Measurements from ENCODE around the gene CLEC16A.

CLEC16A gene

DNA sequence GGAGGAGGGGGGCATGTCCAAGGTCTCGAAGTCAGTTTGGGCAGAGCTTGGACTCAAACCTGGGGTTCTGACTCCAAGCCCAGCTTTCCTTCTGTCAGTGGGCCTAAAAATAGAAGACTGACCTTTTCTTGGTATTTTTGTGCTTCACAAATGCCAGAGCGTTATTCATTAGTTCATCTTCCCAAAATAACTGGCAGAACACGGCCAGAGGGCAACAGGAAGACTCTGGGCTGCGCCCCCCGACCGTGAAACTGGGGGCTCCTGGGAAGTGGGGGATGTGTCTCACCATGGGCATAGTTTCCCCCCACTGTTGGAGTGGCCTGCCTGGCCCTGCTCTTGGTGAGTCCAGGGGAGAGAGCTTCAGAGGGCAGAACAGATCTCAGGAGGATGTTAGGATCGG, 217.6 kb downstream of the CLEC16A start:
- H3K27ac Mint-ChIP-seq: peak overlapping the region; percentile 68
- no peaks in the 10 kb centered on the region for H3K27me3 Mint-ChIP-seq
- H3K4me3 Mint-ChIP-seq: no peak overlapping the region
- ATAC-seq: no peak
- peaks cover 15% of the 10 kb centered on the region for H3K4me1 Mint-ChIP-seq
- H3K36me3 Mint-ChIP-seq: peaks cover 65% of the 10 kb centered on the region
- peaks cover 2% of the 10 kb centered on the region for H3K9me3 Mint-ChIP-seq

DNA sequence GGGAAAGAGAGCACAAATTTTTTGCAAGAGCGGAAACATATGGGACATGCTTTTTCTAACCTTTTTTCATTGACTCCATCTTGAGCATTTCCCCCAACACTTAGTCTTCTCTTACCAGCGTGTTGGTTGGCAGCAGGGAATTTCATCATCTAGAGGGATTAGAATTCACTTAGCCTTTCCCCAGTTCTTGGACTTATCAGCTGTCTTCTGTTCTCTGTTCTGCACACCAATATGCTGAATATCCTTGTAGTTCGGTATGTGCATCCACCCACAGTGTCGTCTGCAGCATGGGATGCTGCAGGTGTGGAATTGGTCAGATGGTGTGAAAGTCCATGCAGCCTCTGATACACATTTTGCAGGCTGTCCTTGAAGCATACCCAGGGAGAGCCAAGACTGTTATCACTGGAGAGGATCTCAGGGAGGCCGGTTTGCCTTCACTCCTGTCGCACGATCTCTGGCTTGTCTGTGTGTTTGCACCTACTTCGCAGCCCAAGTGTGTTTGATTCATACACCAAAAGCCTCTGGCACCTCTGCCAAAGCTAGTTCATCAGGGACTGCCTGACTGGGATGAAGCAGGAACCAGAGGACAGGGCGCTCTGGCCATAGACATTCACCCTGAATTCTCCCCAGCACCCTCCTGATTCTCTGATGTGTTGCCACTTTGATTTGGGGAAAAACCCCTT, 218.4 kb downstream of the CLEC16A start:
- no peak overlapping the region for H3K4me3 Mint-ChIP-seq
- H3K4me1 Mint-ChIP-seq: peaks cover 11% of the 10 kb centered on the region
- H3K9me3 Mint-ChIP-seq: peaks cover 2% of the 10 kb centered on the region
- no peak for ATAC-seq
- H3K27me3 Mint-ChIP-seq: no peaks in the 10 kb centered on the region
- H3K36me3 Mint-ChIP-seq: peaks cover 71% of the 10 kb centered on the region
- H3K27ac Mint-ChIP-seq: peak overlapping the region; percentile 68

DNA sequence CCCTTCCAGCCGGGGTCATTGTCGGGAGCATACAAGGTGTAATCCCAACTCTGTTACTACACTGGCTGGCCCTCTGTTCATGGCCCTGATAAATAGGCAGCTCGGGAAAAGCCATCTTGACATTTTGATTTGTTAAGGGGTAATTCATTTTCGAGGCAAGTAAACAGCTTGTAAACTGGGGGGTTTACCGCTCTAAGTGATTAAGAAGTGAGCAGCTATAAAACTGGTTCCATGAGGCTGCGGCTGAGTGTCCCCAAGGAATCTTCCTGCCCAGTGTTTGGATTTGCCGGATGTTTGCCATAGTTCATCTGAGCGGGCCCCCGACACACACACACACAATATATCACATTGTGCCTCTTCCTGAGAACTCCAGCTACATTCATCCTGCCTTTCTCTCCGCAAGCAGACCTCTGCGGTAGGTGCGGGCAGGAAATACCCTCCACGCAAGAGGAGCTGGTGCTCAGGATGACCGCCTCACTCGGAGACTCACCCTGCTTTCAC, 219.4 kb downstream of the CLEC16A start:
- peaks cover 74% of the 10 kb centered on the region for H3K36me3 Mint-ChIP-seq
- H3K4me1 Mint-ChIP-seq: peaks cover 11% of the 10 kb centered on the region
- H3K27me3 Mint-ChIP-seq: no peaks in the 10 kb centered on the region
- peaks cover 2% of the 10 kb centered on the region for H3K9me3 Mint-ChIP-seq
- no peak overlapping the region for H3K4me3 Mint-ChIP-seq
- no peak for ATAC-seq
- peak overlapping the region; percentile 6 for H3K27ac Mint-ChIP-seq

DNA sequence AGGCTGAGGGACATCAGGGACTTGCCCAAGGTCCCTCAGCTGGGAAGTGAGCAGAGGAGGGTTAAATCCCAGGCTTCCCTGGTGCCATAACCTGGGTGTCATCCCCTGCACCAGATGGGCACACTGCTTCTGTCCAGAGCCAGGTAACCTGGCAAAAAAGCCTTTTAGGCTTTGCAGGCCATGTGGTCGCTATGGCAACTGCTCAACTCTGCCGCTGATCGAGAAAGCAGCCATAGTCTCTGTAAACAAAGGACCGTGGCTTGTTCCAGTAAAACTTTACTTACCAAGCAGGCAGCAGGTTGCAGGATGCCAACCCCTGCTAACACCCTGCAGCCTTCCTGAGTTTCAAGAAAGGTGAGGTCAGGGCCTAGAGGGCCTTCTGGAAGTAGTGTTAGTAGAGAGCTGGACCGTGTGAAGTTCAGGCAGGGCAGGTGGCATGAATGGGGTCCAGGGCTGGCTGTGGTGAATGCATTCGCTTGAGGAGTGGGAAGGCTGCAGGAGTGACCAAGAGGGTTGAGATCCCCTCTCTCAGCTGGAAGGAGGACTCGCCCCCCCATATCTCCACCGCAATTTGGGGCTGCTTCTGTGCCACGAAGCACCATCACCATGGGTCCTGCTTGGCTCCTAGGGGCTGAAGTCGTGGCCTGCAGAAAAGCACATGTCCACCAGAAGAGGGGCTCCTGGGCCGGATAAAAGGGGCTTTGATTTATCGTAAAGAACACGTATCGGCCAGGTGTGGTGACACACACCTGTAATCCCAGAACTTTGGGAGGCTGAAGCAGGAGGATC, 220.3 kb downstream of the CLEC16A start:
- no peak overlapping the region for H3K4me3 Mint-ChIP-seq
- H3K27ac Mint-ChIP-seq: peak overlapping the region; percentile 6
- H3K27me3 Mint-ChIP-seq: no peaks in the 10 kb centered on the region
- no peak for ATAC-seq
- peaks cover 81% of the 10 kb centered on the region for H3K36me3 Mint-ChIP-seq
- peaks cover 2% of the 10 kb centered on the region for H3K9me3 Mint-ChIP-seq
- peaks cover 16% of the 10 kb centered on the region for H3K4me1 Mint-ChIP-seq

DNA sequence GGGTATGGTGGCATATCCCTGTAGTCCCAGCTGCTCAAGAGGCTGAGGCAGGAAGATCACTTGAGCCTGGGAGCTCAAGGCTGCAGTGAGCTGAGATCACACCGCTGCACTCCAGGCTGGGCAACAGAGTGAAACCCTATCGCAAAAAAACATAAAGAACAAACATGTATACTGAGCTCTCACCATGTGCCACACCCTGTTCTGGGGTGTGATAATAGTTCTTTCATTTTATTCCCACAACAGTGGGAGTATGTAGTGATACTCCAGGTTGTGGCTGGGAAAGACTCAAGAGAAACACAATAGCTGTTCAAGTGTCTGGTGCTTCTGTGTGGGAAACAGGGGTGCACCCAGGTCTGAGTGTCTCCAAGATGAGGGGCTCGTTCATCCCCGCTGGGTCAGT, 221.0 kb downstream of the CLEC16A start:
- H3K36me3 Mint-ChIP-seq: peaks cover 81% of the 10 kb centered on the region
- H3K4me3 Mint-ChIP-seq: no peak overlapping the region
- no peak overlapping the region for H3K27ac Mint-ChIP-seq
- ATAC-seq: no peak
- peaks cover 22% of the 10 kb centered on the region for H3K4me1 Mint-ChIP-seq
- peaks cover 2% of the 10 kb centered on the region for H3K9me3 Mint-ChIP-seq
- H3K27me3 Mint-ChIP-seq: no peaks in the 10 kb centered on the region

DNA sequence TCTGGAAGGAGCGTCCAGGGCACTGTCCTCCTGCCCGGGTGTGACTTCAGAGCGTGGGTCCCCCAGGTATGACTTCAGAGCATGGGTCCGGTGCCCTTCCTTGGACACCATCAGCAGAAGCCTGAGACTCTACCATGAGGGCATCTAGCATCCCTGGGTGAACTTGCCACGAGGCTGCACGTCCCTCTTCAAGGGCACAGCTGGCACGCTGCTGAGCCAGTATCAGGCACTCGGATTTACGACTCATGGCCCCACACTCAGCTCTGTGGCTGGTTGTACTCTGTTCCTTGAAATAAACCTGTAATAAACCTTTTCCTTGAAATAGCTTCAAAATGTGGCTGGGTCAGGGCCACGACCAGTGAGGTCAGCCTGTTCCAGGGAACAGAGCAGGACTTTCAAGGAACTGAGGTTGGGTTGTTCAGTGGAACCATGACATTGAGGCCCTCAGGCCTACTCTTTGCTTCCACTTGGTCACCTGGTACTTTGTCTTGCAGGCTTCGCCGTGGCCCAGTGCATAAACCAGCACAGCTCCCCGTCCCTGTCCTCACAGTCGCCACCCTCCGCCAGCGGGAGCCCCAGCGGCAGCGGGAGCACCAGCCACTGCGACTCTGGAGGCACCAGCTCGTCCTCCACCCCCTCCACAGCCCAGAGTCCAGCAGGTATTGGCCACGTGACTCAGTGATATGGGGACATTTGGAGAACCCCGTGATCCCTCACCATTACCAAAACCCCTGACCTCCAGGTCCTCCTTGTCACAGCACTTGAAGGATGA, 221.7 kb downstream of the CLEC16A start:
- Mint-ChIP-seq H3K4me3 (no peak overlapping the region), H3K27me3 (no peaks in the 10 kb centered on the region), H3K4me1 (peaks cover 24% of the 10 kb centered on the region), H3K36me3 (peaks cover 78% of the 10 kb centered on the region), H3K9me3 (no peaks in the 10 kb centered on the region), H3K27ac (no peak overlapping the region)
- ATAC-seq: no peak

DNA sequence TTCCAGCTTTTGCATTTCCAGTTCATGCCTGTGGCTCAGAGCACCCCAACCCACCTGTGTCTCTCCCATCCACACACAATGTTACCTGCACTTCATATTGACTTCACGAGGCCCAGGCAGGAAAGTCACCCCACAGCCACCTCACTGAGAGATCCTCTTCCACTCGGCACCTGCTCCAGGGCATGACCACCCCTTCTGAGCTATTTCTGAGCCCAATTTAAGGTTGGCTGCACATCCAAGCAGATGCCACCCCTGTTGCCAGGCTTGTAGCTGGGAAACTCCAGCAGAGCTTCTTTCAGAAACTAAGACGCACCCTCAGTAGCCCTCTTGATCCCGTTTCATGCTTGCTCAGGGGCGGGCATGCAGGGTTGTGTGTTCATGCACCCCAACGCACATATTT, 223.2 kb downstream of the CLEC16A start:
- H3K27me3 Mint-ChIP-seq: no peaks in the 10 kb centered on the region
- no peak overlapping the region for H3K4me3 Mint-ChIP-seq
- ATAC-seq: no peak
- no peaks in the 10 kb centered on the region for H3K9me3 Mint-ChIP-seq
- H3K27ac Mint-ChIP-seq: no peak overlapping the region
- H3K4me1 Mint-ChIP-seq: peaks cover 27% of the 10 kb centered on the region
- H3K36me3 Mint-ChIP-seq: peaks cover 81% of the 10 kb centered on the region

DNA sequence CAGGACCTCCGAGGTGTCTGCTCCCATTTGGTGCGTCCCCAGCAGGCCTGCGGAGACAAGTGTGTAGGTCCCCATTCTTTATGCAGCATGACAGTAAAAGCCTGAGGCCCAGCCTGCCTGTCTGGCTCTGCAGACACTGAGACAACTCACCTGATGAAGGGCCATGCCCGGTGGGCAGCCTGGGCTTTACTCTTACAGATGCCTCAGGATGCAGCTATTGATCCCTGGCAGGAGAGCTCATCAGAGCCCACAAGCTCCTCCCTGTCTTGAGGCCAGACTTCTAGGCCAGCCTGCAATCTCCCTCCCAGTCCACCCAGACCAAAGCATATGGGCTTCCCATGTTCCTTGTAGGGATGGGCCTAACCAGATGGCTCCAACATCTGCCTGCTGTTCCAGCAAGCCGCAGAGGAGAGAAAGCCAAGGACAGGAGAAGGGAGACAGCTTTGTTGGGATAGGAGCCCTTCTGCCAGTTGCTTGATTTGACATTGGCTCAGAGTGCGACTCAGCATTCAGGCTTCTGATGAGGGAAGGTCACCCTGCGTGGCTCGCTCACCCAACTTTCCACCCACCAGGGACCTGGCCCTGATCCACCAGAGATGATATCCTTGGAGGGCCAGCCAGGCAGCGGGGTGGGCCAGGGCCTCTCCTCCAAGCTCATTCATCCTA, 224.2 kb downstream of the CLEC16A start:
- no peak overlapping the region for H3K4me3 Mint-ChIP-seq

DNA sequence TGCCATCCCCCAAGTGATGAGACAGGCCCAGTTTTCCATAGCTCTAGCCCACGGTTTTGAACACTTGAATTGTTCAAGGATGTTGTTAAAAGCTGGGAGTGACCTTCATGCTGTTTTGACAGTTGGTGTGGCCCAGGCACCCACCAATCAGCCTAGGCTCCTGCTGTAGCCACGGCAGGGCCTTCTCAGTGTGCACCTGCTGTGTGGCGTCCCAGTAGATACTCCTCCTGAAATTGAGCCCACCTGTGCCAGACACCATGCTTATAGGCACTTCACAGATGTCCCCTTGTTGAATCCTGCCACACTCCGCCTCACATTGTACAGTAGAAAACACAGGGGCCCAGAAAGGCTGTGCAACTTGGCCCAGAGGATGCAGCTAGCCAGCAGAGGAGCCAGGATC, 225.3 kb downstream of the CLEC16A start:
- H3K9me3 Mint-ChIP-seq: no peaks in the 10 kb centered on the region
- peaks cover 88% of the 10 kb centered on the region for H3K36me3 Mint-ChIP-seq
- H3K27me3 Mint-ChIP-seq: no peaks in the 10 kb centered on the region
- peak overlapping the region; percentile 60 for H3K27ac Mint-ChIP-seq
- H3K4me1 Mint-ChIP-seq: peaks cover 47% of the 10 kb centered on the region
- ATAC-seq: no peak
- H3K4me3 Mint-ChIP-seq: no peak overlapping the region

More for the DNA sequence above, 224.2 kb downstream of the CLEC16A start:
- Mint-ChIP-seq H3K4me1 (peaks cover 36% of the 10 kb centered on the region), H3K9me3 (no peaks in the 10 kb centered on the region), H3K36me3 (peaks cover 85% of the 10 kb centered on the region), H3K27me3 (no peaks in the 10 kb centered on the region), H3K27ac (peak overlapping the region; percentile 23)
- ATAC-seq: no peak

DNA sequence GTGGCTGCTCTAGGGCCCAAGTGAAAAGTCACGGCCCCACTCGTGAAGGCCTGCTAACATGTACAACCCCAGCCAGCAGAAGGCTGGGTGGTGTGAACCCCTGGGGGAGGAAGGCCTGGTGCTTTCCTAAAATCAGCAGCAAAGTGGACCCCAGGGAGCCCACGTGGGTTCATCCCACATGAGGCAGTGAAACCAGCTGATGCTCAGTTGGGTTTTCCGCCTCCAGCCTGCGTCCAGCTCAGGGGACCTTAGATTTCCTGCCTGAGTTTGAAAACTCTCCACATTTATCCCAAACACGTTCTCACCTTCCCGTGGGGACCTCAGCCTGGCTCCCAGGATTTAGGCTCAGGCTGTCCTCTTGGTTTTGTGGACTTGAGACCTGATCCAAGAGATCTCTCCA, 225.8 kb downstream of the CLEC16A start:
- Mint-ChIP-seq H3K4me3 (no peak overlapping the region), H3K36me3 (peaks cover 88% of the 10 kb centered on the region), H3K4me1 (peaks cover 53% of the 10 kb centered on the region), H3K27me3 (no peaks in the 10 kb centered on the region), H3K9me3 (no peaks in the 10 kb centered on the region), H3K27ac (peak overlapping the region; percentile 60)
- no peak for ATAC-seq

DNA sequence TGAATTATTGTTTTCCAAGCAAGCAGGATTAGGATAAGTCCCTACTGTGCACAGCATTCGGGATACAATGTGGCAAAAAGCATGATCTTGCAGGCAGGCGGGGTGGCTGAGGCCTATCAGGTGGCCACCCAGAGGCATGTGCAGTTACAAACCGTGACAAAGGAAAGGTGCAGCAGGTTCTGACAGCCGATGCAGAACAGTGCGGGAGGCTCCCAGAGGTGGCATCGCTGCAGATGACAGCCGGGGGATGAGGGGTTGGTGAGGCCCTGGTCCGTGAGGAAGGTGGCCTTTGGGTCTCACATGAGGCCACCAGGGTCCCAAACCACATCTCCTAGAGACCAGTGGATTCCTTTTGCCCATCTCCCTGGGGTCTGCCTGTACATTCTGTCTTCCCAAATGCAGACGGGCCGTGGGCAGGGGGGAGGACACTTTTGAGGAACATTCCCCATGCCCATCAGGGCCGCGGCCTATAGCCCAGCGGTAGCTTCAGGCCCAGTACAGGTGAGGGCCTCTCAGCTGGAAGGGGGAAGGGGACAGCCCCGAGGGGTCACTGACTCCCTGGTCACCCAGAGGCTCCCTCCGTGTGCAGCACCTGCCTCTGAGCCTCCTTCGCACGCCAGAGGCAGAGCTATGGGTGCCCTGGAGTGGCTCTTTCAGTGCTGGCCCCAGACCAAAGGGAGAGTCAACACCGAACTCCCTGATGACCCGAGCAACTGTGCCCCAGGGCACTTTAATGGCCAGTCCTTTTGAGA, 226.5 kb downstream of the CLEC16A start:
- H3K27me3 Mint-ChIP-seq: no peaks in the 10 kb centered on the region
- peaks cover 60% of the 10 kb centered on the region for H3K4me1 Mint-ChIP-seq
- peaks cover 85% of the 10 kb centered on the region for H3K36me3 Mint-ChIP-seq
- peak overlapping the region; percentile 60 for H3K27ac Mint-ChIP-seq
- no peak for ATAC-seq
- H3K9me3 Mint-ChIP-seq: no peaks in the 10 kb centered on the region
- H3K4me3 Mint-ChIP-seq: no peak overlapping the region

DNA sequence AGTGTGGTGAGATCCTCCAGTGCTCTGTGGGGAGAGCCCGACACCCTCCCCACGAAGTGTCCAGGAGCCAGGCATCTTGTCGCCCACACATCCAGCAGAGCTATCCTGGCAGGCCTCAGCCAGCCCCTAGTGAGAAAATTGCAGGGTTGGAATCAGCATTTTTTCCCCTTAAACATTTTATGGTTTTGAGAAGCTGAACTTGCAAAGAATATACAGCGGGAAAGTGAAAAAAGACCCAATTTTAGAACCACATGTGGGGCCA, 227.0 kb downstream of the CLEC16A start:
- ATAC-seq: no peak
- Mint-ChIP-seq H3K36me3 (peaks cover 82% of the 10 kb centered on the region), H3K4me3 (no peak overlapping the region), H3K4me1 (peaks cover 65% of the 10 kb centered on the region), H3K27ac (peak overlapping the region; percentile 60), H3K27me3 (no peaks in the 10 kb centered on the region), H3K9me3 (no peaks in the 10 kb centered on the region)

DNA sequence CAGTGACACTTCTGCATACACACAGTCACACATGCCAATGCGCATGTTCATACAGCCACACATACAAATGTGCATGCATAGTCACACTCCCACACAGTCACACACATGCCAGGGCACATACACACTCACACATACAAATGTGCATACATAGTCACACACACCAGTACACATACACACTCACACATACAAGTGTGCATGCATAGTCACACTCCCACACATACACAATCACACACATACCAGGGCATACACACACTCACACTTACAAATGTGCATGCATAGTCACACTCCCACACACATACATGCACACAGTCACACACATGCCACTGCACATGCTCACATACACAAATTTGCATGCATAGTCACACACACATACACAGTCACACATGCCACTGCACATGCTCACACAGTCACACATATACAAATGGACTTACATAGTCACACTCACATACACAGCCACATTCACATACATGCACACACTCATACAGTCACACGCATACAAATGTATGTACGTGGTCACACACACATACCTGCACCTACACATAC, 227.5 kb downstream of the CLEC16A start:
- peaks cover 82% of the 10 kb centered on the region for H3K36me3 Mint-ChIP-seq
- ATAC-seq: no peak
- no peaks in the 10 kb centered on the region for H3K9me3 Mint-ChIP-seq
- no peaks in the 10 kb centered on the region for H3K27me3 Mint-ChIP-seq
- peaks cover 69% of the 10 kb centered on the region for H3K4me1 Mint-ChIP-seq
- H3K4me3 Mint-ChIP-seq: no peak overlapping the region
- peak overlapping the region; percentile 94 for H3K27ac Mint-ChIP-seq

DNA sequence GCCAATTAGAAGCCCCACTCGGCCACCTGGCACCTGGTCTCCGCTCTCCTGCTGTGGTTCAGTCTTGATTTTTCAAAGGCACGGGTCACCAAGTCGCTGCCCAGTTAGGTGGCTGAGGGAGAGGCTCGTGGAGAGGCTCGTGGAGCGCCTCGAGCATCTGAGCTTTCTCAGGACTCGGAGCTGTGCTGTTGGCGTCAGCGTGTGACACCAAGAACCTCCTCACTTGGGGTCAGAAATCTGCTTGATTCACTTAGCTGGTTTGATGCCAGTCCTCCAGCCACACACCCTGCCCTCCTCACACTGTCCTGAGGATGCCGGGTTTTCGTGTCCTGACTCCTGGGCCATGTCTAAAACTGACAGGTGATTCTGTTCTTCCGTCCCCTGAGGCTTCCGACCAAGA, 229.1 kb downstream of the CLEC16A start:
- Mint-ChIP-seq H3K27me3 (no peaks in the 10 kb centered on the region), H3K36me3 (peaks cover 69% of the 10 kb centered on the region), H3K9me3 (no peaks in the 10 kb centered on the region), H3K4me1 (peaks cover 73% of the 10 kb centered on the region), H3K4me3 (no peak overlapping the region), H3K27ac (peak overlapping the region; percentile 94)
- no peak for ATAC-seq
